HCT116 (cell line): ENCODE measurements around the gene NPAS4. TPM values are rescaled to one million over a fixed set of nuclear protein-coding genes. Genes with fewer than 3 reads are reported as not detected.

ENCODE experiments used
- ATAC-seq: fragments of 200-7000 bp; cut with Tn5 transposase; 2 replicates; pipeline ENCODE4 v1.9.1; 2020; ENCODE audit warnings: mild to moderate bottlenecking, moderate library complexity
- BruUV-seq: library from RNA; stranded (reverse); fragments of 400-500 nt; replicated peaks from 2 replicates; lab custom pipeline; 2021; lab: Mats Ljungman, UMichigan
- CTCF ChIA-PET: fragments of 300-600 bp; sonication (Branson Sonifier 250); formaldehyde crosslinking; loops from one replicate; lab custom pipeline; 2021; ENCODE audit warnings: antibody characterized with exemption; lab: Charles Lee
- POLR2A ChIA-PET: fragments of 300-600, 350-600 bp; sonication (Branson Sonifier 250); formaldehyde crosslinking; loops from one replicate; lab custom pipeline; 2021; ENCODE audit warnings: antibody characterized with exemption; lab: Charles Lee
- RAD21 ChIA-PET, 2 experiments: fragments of 300-600 bp; sonication (Branson Sonifier 250); formaldehyde crosslinking; loops; one replicate each; lab custom pipeline; 2023; ENCODE audit warnings: low total read pairs in 2 of 2; ENCODE audit not compliant: uncharacterized antibody in 2 of 2, unreplicated experiment in 2 of 2, low non-redundant PET in 1 of 2; lab: Charles Lee
- DNase-seq: peaks from one replicate; pipeline ENCODE4 v3.0.0-alpha.2; 2010; ENCODE audit warnings: low read depth, low spot score
- H2AFZ ChIP-seq: fragments of 200-600 bp; shearing (Covaris generic), sonication (generic); 2 replicates; pipeline ENCODE4 v1.6.1; 2017; ENCODE audit warnings: low read depth, mixed run types, mixed read lengths, antibody characterized with exemption, low read length; ENCODE audit not compliant: poor library complexity, severe bottlenecking
- H3K27ac ChIP-seq: 2 replicates; pipeline ENCODE4 v1.5.1; 2012; ENCODE audit warnings: low read depth, low read length
- H3K27me3 ChIP-seq: fragments of 200-600 bp; sonication (generic); 2 replicates; pipeline ENCODE4 v1.6.1; 2016; ENCODE audit warnings: mixed run types, low read length, mixed read lengths; ENCODE audit not compliant: insufficient read depth
- H3K36me3 ChIP-seq, 2 experiments: fragments of 200-500 bp in 1 of 2; fragments of 200-600 bp in 1 of 2; sonication (Bioruptor generic) in 1 of 2; sonication (generic) in 1 of 2; 2 replicates each; pipeline versions ENCODE4 v1.5.1 to v1.6.1; 2014 to 2016; ENCODE audit warnings: low read length in 2 of 2, inconsistent platforms in 1 of 2, mixed read lengths in 1 of 2, mixed run types in 1 of 2; ENCODE audit not compliant: insufficient read depth in 2 of 2, control insufficient read depth in 1 of 2
- H3K4me1 ChIP-seq, 2 experiments: fragments of 200-600 bp in 1 of 2; sonication (generic) in 1 of 2; 2 replicates each; pipeline versions ENCODE4 v1.5.1 to v1.6.1; 2012 to 2017; ENCODE audit warnings: low read length in 2 of 2, inconsistent platforms in 1 of 2, mild to moderate bottlenecking in 1 of 2, mixed read lengths in 1 of 2, mixed run types in 1 of 2, moderate library complexity in 1 of 2; ENCODE audit not compliant: insufficient read depth in 2 of 2, control insufficient read depth in 1 of 2
- H3K4me2 ChIP-seq: fragments of 200-600 bp; sonication (generic); 2 replicates; pipeline ENCODE4 v1.6.1; 2017; ENCODE audit warnings: mixed run types, low read length, mixed read lengths
- H3K4me3 ChIP-seq, 2 experiments: fragments of 200-600 bp in 1 of 2; sonication (generic) in 1 of 2; replicated peaks in 1 of 2; 2 replicates each; pipeline ENCODE4 v1.5.1; 2011 to 2016; ENCODE audit warnings: low read length in 2 of 2, control low read depth in 1 of 2, low read depth in 1 of 2, mild to moderate bottlenecking in 1 of 2, mixed read lengths in 1 of 2, mixed run types in 1 of 2
- H3K79me2 ChIP-seq: fragments of 200-600 bp; sonication (generic); 2 replicates; pipeline ENCODE4 v1.6.1; 2017; ENCODE audit warnings: mild to moderate bottlenecking, mixed run types, low read length, moderate library complexity, mixed read lengths; ENCODE audit not compliant: insufficient read depth
- H3K9ac ChIP-seq: fragments of 200-600 bp; sonication (generic); 2 replicates; pipeline ENCODE4 v1.6.1; 2016; ENCODE audit warnings: low read length, mixed read lengths
- H3K9me2 ChIP-seq: fragments of 200-600 bp; sonication (generic), shearing (Covaris generic); 2 replicates; pipeline ENCODE4 v1.6.1; 2017; ENCODE audit warnings: mixed run types, mild to moderate bottlenecking, moderate library complexity; ENCODE audit not compliant: insufficient read depth
- H3K9me3 ChIP-seq, 2 experiments: fragments of 200-500 bp in 1 of 2; fragments of 200-600 bp in 1 of 2; sonication (Bioruptor generic) in 1 of 2; sonication (generic) in 1 of 2; 2 replicates each; pipeline ENCODE4 v1.6.1; 2014 to 2017; ENCODE audit warnings: low read length in 2 of 2, mixed read lengths in 2 of 2, inconsistent platforms in 1 of 2, low read depth in 1 of 2, mild to moderate bottlenecking in 1 of 2, mixed run types in 1 of 2, moderate library complexity in 1 of 2; ENCODE audit not compliant: control insufficient read depth in 1 of 2, insufficient read depth in 1 of 2
- H4K20me1 ChIP-seq: fragments of 200-600 bp; sonication (generic), shearing (Covaris generic); 2 replicates; pipeline ENCODE4 v1.6.1; 2017; ENCODE audit warnings: mixed run types, mild to moderate bottlenecking, moderate library complexity; ENCODE audit not compliant: insufficient read depth
- CBX3 ChIP-seq: IDR thresholded peaks from 2 replicates; pipeline ENCODE4 v1.6.1; 2012; ENCODE audit warnings: low read depth
- CEBPB ChIP-seq: IDR thresholded peaks from 2 replicates; pipeline ENCODE4 v1.6.1; 2012; ENCODE audit warnings: low read depth
- EGR1 ChIP-seq: IDR thresholded peaks from 2 replicates; pipeline ENCODE4 v1.6.1; 2012; ENCODE audit warnings: low read depth
- FOSL1 ChIP-seq: IDR thresholded peaks from 2 replicates; pipeline ENCODE4 v1.6.1; 2012; ENCODE audit warnings: low read depth
- JUND ChIP-seq: IDR thresholded peaks from 2 replicates; pipeline ENCODE4 v1.6.1; 2012
- POLR2A ChIP-seq: IDR thresholded peaks from 2 replicates; pipeline ENCODE4 v1.7.0; 2011; ENCODE audit warnings: borderline replicate concordance; ENCODE audit not compliant: insufficient read depth, insufficient read length; ENCODE audit errors: extremely low read depth
- POLR2AphosphoS5 ChIP-seq: IDR thresholded peaks from 2 replicates; pipeline ENCODE4 v1.6.1; 2011; ENCODE audit warnings: mild to moderate bottlenecking, low read depth, low read length, moderate library complexity
- SIN3A ChIP-seq: IDR thresholded peaks from 2 replicates; pipeline ENCODE4 v1.6.1; 2012; ENCODE audit warnings: low read depth
- SRF ChIP-seq: IDR thresholded peaks from 2 replicates; pipeline ENCODE4 v1.6.1; 2012; ENCODE audit warnings: low read depth
- TCF7L2 ChIP-seq: IDR thresholded peaks from 2 replicates; pipeline ENCODE4 v1.7.0; 2011; ENCODE audit warnings: borderline replicate concordance, inconsistent platforms; ENCODE audit not compliant: insufficient read depth, insufficient read length; ENCODE audit errors: extremely low read depth
- YY1 ChIP-seq: IDR thresholded peaks from 2 replicates; pipeline ENCODE4 v1.6.1; 2011; ENCODE audit warnings: low read length, low read depth, moderate library complexity, mild to moderate bottlenecking; ENCODE audit not compliant: insufficient replicate concordance; ENCODE audit errors: extremely low read depth
- ZNF274 ChIP-seq: fragments of 200-500 bp; sonication (Bioruptor generic); IDR thresholded peaks from 2 replicates; pipeline ENCODE4 v1.6.1; 2014; ENCODE audit warnings: mild to moderate bottlenecking, low read depth, low read length, inconsistent platforms
- intact Hi-C: fragments of 100-400 bp; cut with micrococcal nuclease; formaldehyde crosslinking; loops from 2 replicates; pipeline ENCODE4 v1.10.0; 2022
- total RNA-seq: library from RNA; stranded (reverse); gene quantifications from one replicate; pipeline ENCODE4 v1.2.1, GENCODE V29; 2021; ENCODE audit not compliant: unreplicated experiment
- TF ChIP-seq, protein P1 (sequence below): IDR thresholded peaks from 2 replicates; pipeline ENCODE4 v1.6.1; 2012; ENCODE audit warnings: low read depth
- TF ChIP-seq, protein P2 (sequence below): IDR thresholded peaks from 2 replicates; pipeline ENCODE4 v1.6.1; 2012
- TF ChIP-seq, protein P3 (sequence below), 3 experiments: fragments of 200-600 bp in 1 of 3; sonication (generic) in 1 of 3; IDR thresholded peaks in 2 of 3; conservative IDR thresholded peaks in 1 of 3; 2 replicates each; pipeline ENCODE4 v1.5.1; 2012 to 2017; ENCODE audit warnings: low read depth in 2 of 3, low read length in 2 of 3, antibody characterized with exemption in 1 of 3, borderline replicate concordance in 1 of 3, control low read depth in 1 of 3, mild to moderate bottlenecking in 1 of 3, mixed read lengths in 1 of 3, mixed run types in 1 of 3, moderate library complexity in 1 of 3; ENCODE audit not compliant: insufficient read depth in 1 of 3

The NPAS4 gene
- total RNA-seq, 1 experiment from 2014 or later, result not detected

DNA sequence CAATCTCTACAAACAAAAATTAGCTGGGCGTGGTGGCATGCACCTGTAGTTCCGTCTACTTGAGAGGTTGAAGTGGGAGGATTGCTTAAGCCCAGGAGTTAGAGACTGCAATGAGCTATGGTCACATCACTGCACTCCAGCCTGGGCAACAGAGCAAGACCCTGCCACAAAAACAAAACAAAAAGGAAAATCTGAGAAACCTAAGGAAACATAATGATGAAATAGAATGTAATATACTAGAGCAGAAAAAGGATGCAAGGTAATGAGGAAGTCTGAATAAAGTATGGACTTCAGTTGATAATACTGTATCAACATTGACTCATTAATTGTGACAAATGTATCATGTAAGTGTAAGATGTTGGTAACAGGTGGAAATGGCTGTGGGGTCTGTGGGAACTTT, 8.1 kb downstream of the NPAS4 start:
- BruUV-seq, result no TSS peak
- H3K4me1 ChIP-seq, result no peaks in the 10 kb centered on the region; a peak in 1 of 4 replicates
- no peaks in the 10 kb centered on the region for H4K20me1 ChIP-seq
- RAD21 ChIA-PET, result no interaction called here
- CTCF ChIA-PET, result interaction anchor here (0.7 to 1.8 kb wide), 6 partner anchors 11 to 117 kb away, joined by 3 to 5 read pairs (median 4); no protein-coding TSS in a partner anchor
- H3K9me2 ChIP-seq, result no peaks in the 10 kb centered on the region
- H3K4me3 ChIP-seq, result no peak overlapping the region
- no peak for ATAC-seq
- H3K9me3 ChIP-seq, result no peaks in the 10 kb centered on the region
- POLR2A ChIA-PET, result no interaction called here
- H3K36me3 ChIP-seq, result no peaks in the 10 kb centered on the region
- H3K4me2 ChIP-seq, result no peak overlapping the region
- no peak overlapping the region for H2AFZ ChIP-seq
- no peak for TF ChIP-seq POLR2A
- TF ChIP-seq, protein P1, sequence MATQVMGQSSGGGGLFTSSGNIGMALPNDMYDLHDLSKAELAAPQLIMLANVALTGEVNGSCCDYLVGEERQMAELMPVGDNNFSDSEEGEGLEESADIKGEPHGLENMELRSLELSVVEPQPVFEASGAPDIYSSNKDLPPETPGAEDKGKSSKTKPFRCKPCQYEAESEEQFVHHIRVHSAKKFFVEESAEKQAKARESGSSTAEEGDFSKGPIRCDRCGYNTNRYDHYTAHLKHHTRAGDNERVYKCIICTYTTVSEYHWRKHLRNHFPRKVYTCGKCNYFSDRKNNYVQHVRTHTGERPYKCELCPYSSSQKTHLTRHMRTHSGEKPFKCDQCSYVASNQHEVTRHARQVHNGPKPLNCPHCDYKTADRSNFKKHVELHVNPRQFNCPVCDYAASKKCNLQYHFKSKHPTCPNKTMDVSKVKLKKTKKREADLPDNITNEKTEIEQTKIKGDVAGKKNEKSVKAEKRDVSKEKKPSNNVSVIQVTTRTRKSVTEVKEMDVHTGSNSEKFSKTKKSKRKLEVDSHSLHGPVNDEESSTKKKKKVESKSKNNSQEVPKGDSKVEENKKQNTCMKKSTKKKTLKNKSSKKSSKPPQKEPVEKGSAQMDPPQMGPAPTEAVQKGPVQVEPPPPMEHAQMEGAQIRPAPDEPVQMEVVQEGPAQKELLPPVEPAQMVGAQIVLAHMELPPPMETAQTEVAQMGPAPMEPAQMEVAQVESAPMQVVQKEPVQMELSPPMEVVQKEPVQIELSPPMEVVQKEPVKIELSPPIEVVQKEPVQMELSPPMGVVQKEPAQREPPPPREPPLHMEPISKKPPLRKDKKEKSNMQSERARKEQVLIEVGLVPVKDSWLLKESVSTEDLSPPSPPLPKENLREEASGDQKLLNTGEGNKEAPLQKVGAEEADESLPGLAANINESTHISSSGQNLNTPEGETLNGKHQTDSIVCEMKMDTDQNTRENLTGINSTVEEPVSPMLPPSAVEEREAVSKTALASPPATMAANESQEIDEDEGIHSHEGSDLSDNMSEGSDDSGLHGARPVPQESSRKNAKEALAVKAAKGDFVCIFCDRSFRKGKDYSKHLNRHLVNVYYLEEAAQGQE, result no peak
- TF ChIP-seq POLR2AphosphoS5, result no peak
- TF ChIP-seq, protein P2, sequence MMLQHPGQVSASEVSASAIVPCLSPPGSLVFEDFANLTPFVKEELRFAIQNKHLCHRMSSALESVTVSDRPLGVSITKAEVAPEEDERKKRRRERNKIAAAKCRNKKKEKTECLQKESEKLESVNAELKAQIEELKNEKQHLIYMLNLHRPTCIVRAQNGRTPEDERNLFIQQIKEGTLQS, result no peak
- no peak for TF ChIP-seq YY1
- no peak for TF ChIP-seq JUND
- no peak for TF ChIP-seq TCF7L2
- TF ChIP-seq SRF, result no peak
- no peak for TF ChIP-seq CBX3
- TF ChIP-seq, protein P3, sequence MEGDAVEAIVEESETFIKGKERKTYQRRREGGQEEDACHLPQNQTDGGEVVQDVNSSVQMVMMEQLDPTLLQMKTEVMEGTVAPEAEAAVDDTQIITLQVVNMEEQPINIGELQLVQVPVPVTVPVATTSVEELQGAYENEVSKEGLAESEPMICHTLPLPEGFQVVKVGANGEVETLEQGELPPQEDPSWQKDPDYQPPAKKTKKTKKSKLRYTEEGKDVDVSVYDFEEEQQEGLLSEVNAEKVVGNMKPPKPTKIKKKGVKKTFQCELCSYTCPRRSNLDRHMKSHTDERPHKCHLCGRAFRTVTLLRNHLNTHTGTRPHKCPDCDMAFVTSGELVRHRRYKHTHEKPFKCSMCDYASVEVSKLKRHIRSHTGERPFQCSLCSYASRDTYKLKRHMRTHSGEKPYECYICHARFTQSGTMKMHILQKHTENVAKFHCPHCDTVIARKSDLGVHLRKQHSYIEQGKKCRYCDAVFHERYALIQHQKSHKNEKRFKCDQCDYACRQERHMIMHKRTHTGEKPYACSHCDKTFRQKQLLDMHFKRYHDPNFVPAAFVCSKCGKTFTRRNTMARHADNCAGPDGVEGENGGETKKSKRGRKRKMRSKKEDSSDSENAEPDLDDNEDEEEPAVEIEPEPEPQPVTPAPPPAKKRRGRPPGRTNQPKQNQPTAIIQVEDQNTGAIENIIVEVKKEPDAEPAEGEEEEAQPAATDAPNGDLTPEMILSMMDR (IDR thresholded peaks at IDR 0.05 in 2 of 3, conservative IDR thresholded peaks at IDR 0.05 in 1 of 3; ENCODE audit: borderline replicate concordance in 1 of 3, insufficient read depth in 1 of 3, low read depth in 2 of 3, low read length in 2 of 3), result no peak
- TF ChIP-seq ZNF274, result no peak
- no peak for TF ChIP-seq SIN3A
- TF ChIP-seq FOSL1, result no peak
- TF ChIP-seq CEBPB, result no peak
- TF ChIP-seq EGR1, result no peak
- TF ChIP-seq, all 23 proteins: peak for 0
- peaks cover 9% of the 10 kb centered on the region; the same call in 1 of the 2 replicates for H3K27me3 ChIP-seq
- no peaks in the 10 kb centered on the region for H3K79me2 ChIP-seq
- intact Hi-C loops, result no loop called here
- H3K9ac ChIP-seq, result no peak overlapping the region
- no peak for DNase-seq
- no peak overlapping the region for H3K27ac ChIP-seq
